IgD-negative memory B cell (primary cell): ENCODE measurements around the gene GANAB. TPM values are rescaled to one million over a fixed set of nuclear protein-coding genes. Genes with fewer than 3 reads are reported as not detected.
"Not testable (repeated sequence)": the region's sequence is repeated elsewhere in the genome, so short reads cannot be mapped to it uniquely, and the experiment has no call there.

Experiments
- H3K27ac Mint-ChIP-seq, 3 donors: one replicate each; pipeline ENCODE4 v1.8.0; 2020 to 2022; ENCODE audit warnings: mild to moderate bottlenecking in 3 of 3, mixed read lengths in 3 of 3, moderate library complexity in 1 of 3
- H3K27me3 Mint-ChIP-seq: one replicate; pipeline ENCODE4 v1.8.0; 2021; ENCODE audit warnings: mixed read lengths
- H3K36me3 Mint-ChIP-seq: one replicate; pipeline ENCODE4 v1.8.0; 2020; ENCODE audit warnings: mild to moderate bottlenecking, mixed read lengths
- H3K4me1 Mint-ChIP-seq, 3 donors: one replicate each; pipeline ENCODE4 v1.8.0; 2020 to 2022; ENCODE audit warnings: mixed read lengths in 3 of 3, mild to moderate bottlenecking in 1 of 3
- H3K4me3 Mint-ChIP-seq, 4 donors: one replicate each; pipeline ENCODE4 v1.8.0; 2020 to 2022; ENCODE audit warnings: mild to moderate bottlenecking in 4 of 4, mixed read lengths in 4 of 4, moderate library complexity in 3 of 4
- H3K9me3 Mint-ChIP-seq, 3 donors: one replicate each; pipeline ENCODE4 v1.8.0; 2020 to 2021; ENCODE audit warnings: mixed read lengths in 3 of 3, mild to moderate bottlenecking in 1 of 3
- polyA plus RNA-seq: library from polyadenylated mRNA; unstranded; fragments of 300-500 nt; fragmentation: Illumina TruSeq; gene quantifications from one replicate; pipeline ENCODE4 v1.2.3, GENCODE V29; 2021

The GANAB gene
- polyA plus RNA-seq, 1 donor from 2014 or later, result 112 TPM

- Mint-ChIP-seq H3K27me3 (no peaks in the 10 kb centered on the region), H3K4me3 (peak overlapping the region; percentile 84 to 98 (median 97)), H3K27ac (peak overlapping the region; percentile 78 to 99 (median 96)), H3K36me3 (peaks cover 2% of the 10 kb centered on the region), H3K9me3 (no peaks in the 10 kb centered on the region), H3K4me1 (peaks cover 11 to 27% (median 19%) of the 10 kb centered on the region in 3 donors)
These were observed 54.1 kb downstream of the GANAB start for GRCh38 chr11:62592146-62592815.

GRCh38 chr11:62591448-62592145, 54.8 kb downstream of the GANAB start, which contains the start of gene TUT1:
Gene TUT1, minus strand, starts transcription at chr11:62591523. Its CDS starts 38 bp downstream, at chr11:62591485.
- no peaks in the 10 kb centered on the region for H3K27me3 Mint-ChIP-seq
- peak within 1 kb of the TSS; percentile 78 to 99 (median 96) for H3K27ac Mint-ChIP-seq
- H3K4me3 Mint-ChIP-seq, result peak within 1 kb of the TSS; percentile 84 to 98 (median 97)
- H3K4me1 Mint-ChIP-seq, result peaks cover 11 to 27% (median 19%) of the 10 kb centered on the region in 3 donors
- H3K36me3 Mint-ChIP-seq, result peaks cover 2% of the 10 kb centered on the region
- H3K9me3 Mint-ChIP-seq, result no peaks in the 10 kb centered on the region

GRCh38 chr11:62588966-62589637, 57.3 kb downstream of the GANAB start:
- Mint-ChIP-seq H3K27ac (no peak overlapping the region), H3K27me3 (no peaks in the 10 kb centered on the region), H3K4me1 (peaks cover 11 to 23% (median 19%) of the 10 kb centered on the region in 3 donors), H3K4me3 (peak overlapping the region in 2 of 4 donors; percentile 22 to 47), H3K36me3 (peaks cover 2% of the 10 kb centered on the region), H3K9me3 (no peaks in the 10 kb centered on the region)

GRCh38 chr11:62585356-62585755, 61.1 kb downstream of the GANAB start:
- H3K27ac Mint-ChIP-seq, H3K4me3 Mint-ChIP-seq, H3K27me3 Mint-ChIP-seq, H3K36me3 Mint-ChIP-seq, H3K9me3 Mint-ChIP-seq: not testable (repeated sequence)
- H3K4me1 Mint-ChIP-seq, result peaks cover 0 to 10% (median 0%) of the 10 kb centered on the region in 3 donors

GRCh38 chr11:62581735-62582134, 64.7 kb downstream of the GANAB start:
- not testable (repeated sequence) for H3K27me3 Mint-ChIP-seq, H3K9me3 Mint-ChIP-seq, H3K4me1 Mint-ChIP-seq, H3K36me3 Mint-ChIP-seq
- Mint-ChIP-seq H3K4me3 (peak overlapping the region in 1 of 4 donors; percentile 32), H3K27ac (peak overlapping the region in 1 of 3 donors; percentile 43)

GRCh38 chr11:62580959-62581715, 65.3 kb downstream of the GANAB start:
- Mint-ChIP-seq H3K36me3 (no peaks in the 10 kb centered on the region), H3K4me3 (peak overlapping the region in 1 of 4 donors; percentile 32), H3K4me1 (peaks cover 0 to 3% (median 2%) of the 10 kb centered on the region in 3 donors), H3K27ac (peak overlapping the region in 2 of 3 donors; percentile 43 to 85), H3K9me3 (no peaks in the 10 kb centered on the region), H3K27me3 (no peaks in the 10 kb centered on the region)

GRCh38 chr11:62579252-62579651, 67.2 kb downstream of the GANAB start:
- Mint-ChIP-seq H3K4me1 (peaks cover 5 to 9% (median 9%) of the 10 kb centered on the region in 3 donors), H3K27ac (no peak overlapping the region), H3K36me3 (no peaks in the 10 kb centered on the region), H3K9me3 (no peaks in the 10 kb centered on the region), H3K27me3 (no peaks in the 10 kb centered on the region), H3K4me3 (no peak overlapping the region)

- Mint-ChIP-seq H3K27ac (no peak overlapping the region), H3K27me3 (no peaks in the 10 kb centered on the region), H3K9me3 (no peaks in the 10 kb centered on the region), H3K4me3 (no peak overlapping the region), H3K4me1 (peaks cover 9 to 12% (median 9%) of the 10 kb centered on the region in 3 donors), H3K36me3 (no peaks in the 10 kb centered on the region)
These were observed 67.9 kb downstream of the GANAB start for GRCh38 chr11:62578541-62578940.

GRCh38 chr11:62577046-62577714, 69.2 kb downstream of the GANAB start:
- H3K27me3 Mint-ChIP-seq, result no peaks in the 10 kb centered on the region
- H3K27ac Mint-ChIP-seq, result no peak overlapping the region
- H3K36me3 Mint-ChIP-seq, result no peaks in the 10 kb centered on the region
- no peaks in the 10 kb centered on the region for H3K9me3 Mint-ChIP-seq
- H3K4me1 Mint-ChIP-seq, result peaks cover 18 to 20% (median 19%) of the 10 kb centered on the region in 3 donors
- peak overlapping the region in 1 of 4 donors; percentile 66 for H3K4me3 Mint-ChIP-seq

- H3K9me3 Mint-ChIP-seq, result no peaks in the 10 kb centered on the region
- peaks cover 25 to 34% (median 29%) of the 10 kb centered on the region in 3 donors for H3K4me1 Mint-ChIP-seq
- H3K36me3 Mint-ChIP-seq, result no peaks in the 10 kb centered on the region
- H3K4me3 Mint-ChIP-seq, result peak overlapping the region; percentile 10 to 87 (median 64)
- peak overlapping the region in 2 of 3 donors; percentile 40 to 87 for H3K27ac Mint-ChIP-seq
- H3K27me3 Mint-ChIP-seq, result no peaks in the 10 kb centered on the region
These were observed 70.6 kb downstream of the GANAB start for GRCh38 chr11:62575837-62576236.

- Mint-ChIP-seq H3K27me3 (no peaks in the 10 kb centered on the region), H3K4me1 (peaks cover 26 to 36% (median 33%) of the 10 kb centered on the region in 3 donors), H3K9me3 (no peaks in the 10 kb centered on the region), H3K4me3 (peak overlapping the region; percentile 10 to 98 (median 80)), H3K36me3 (no peaks in the 10 kb centered on the region), H3K27ac (peak overlapping the region in 1 of 3 donors; percentile 87)
These were observed 71.3 kb downstream of the GANAB start for GRCh38 chr11:62575156-62575555.
